GM21423 (cell line): ENCODE data around the gene KDM6A.

Source experiments
- ATAC-seq: cut with Tn5 transposase; IDR thresholded peaks from one replicate; pipeline ENCODE4 v1.9.1; 2021; ENCODE audit warnings: mild to moderate bottlenecking, moderate library complexity; ENCODE audit not compliant: unreplicated experiment

The KDM6A gene

DNA sequence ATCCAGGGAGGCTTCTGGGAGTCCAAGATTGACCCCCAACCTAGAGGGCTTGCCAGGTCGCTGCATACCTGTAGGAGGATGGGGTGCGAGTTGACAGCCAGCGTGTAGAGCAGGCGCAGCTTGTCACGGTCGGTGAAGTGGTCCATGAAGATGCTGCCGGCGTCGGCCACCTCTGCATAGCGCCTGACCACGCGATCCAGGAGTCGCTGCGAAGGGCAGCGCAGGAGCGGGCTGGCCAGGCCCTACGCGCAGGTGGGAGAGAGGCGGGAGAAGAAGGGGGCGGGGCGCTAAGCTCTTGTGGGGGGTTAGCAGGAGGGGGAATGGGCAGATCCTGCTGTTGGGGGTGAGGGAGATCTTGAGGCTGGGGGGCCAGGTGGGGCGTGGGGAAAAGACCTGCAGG lies 284.7 kb downstream of the KDM6A start:
- ATAC-seq = no peak
